GM21737 (cell line): ENCODE data around the gene TAF1B.

Experiments
- ATAC-seq: cut with Tn5 transposase; IDR thresholded peaks from one replicate; pipeline ENCODE4 v1.9.1; 2021; ENCODE audit warnings: mild to moderate bottlenecking, moderate library complexity; ENCODE audit not compliant: unreplicated experiment

TAF1B gene

GRCh38 chr2:9807555-9808305 lies 35.5 kb upstream of the TAF1B start:
- ATAC-seq: no peak

GRCh38 chr2:9808334-9809063 lies 34.8 kb upstream of the TAF1B start:
- ATAC-seq: no peak

DNA sequence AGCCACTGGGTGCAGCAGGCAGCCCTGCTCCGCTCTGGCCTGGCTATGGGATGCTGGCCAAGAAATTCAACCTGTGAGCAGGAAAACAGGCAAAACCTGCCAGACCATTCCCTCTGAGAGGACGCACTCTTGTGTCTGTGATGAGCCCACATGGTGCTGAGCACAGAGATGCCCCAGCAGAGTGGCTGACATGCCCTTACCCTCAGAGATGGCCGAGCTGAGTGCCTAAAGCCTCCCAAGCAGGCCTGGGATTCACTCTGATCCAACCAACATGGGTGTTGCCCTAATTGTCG lies 34.3 kb upstream of the TAF1B start:
- no peak for ATAC-seq

DNA sequence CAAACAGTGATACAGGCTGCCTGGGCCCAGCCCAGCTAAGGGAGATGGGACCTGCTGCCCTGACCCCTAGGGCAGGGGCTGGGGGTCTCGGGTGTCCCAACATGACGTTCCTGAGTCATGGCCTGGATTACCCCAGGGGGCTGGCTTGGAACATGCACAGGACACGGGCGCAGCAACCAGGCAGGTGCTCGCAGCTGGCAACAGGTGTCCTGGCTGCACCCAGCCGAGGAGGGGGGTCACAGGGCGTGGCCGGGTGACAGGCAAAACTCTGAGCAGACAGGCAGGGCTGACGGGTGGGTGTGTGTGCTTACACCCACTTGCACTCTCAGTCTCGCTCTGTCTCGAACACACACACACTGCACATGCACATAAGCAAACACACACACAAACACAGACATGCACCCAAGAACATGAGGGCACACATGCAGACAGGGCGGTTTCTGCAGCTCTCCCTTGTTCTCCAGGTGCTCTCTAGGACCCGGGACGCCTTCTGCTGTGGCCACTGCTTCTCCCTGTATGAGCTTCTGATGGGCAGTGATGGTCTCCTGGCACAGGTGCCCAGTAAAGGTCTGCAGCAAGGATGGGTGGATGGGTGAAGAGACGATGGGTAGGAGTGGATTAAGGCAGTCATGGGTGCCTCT lies 33.7 kb upstream of the TAF1B start:
- ATAC-seq: no peak

GRCh38 chr2:9811216-9811615 lies 32.1 kb upstream of the TAF1B start:
- ATAC-seq: no peak

DNA sequence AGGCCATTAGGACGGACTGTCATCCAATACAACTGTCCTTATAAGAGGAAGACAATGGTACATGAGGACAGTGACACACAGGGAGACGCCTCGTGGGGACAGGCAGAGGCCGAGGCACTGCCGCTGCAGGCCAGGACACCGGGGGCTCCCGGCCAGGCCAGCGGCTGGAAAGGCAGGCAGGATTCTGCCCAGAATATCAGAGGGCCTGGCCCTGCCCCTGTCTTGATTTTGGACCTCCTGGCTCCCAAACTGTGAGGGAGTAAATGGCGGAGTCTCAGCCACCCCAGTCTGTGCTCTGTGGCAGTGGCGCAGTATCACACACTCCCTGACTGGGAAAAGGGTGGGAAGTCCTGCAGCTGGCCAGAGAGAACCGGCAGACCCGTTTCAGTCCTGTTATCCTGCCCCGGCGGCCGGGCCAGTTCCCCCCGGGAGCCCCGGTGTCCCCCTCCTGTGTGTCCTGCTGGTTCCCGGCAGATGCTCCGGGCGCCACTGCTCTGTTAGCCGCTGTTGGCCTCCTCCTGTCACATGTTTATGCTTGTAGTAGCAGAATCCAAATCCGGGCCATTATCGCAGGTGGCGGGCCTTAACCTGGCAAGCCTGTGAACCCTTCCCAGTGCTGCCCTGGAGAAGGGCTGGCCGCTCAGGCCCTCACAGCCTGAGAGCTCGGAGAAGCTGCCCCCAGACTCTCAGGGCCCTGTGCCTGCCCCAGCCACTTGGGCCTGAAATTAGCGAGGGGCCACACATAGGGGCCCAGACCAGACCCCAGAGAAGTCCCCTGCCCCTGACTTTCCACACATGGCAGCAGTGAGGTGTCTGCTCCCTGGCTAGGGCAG lies 31.4 kb upstream of the TAF1B start:
- no peak for ATAC-seq

- ATAC-seq: no peak
These were observed 30.3 kb upstream of the TAF1B start for GRCh38 chr2:9812945-9813311.

DNA sequence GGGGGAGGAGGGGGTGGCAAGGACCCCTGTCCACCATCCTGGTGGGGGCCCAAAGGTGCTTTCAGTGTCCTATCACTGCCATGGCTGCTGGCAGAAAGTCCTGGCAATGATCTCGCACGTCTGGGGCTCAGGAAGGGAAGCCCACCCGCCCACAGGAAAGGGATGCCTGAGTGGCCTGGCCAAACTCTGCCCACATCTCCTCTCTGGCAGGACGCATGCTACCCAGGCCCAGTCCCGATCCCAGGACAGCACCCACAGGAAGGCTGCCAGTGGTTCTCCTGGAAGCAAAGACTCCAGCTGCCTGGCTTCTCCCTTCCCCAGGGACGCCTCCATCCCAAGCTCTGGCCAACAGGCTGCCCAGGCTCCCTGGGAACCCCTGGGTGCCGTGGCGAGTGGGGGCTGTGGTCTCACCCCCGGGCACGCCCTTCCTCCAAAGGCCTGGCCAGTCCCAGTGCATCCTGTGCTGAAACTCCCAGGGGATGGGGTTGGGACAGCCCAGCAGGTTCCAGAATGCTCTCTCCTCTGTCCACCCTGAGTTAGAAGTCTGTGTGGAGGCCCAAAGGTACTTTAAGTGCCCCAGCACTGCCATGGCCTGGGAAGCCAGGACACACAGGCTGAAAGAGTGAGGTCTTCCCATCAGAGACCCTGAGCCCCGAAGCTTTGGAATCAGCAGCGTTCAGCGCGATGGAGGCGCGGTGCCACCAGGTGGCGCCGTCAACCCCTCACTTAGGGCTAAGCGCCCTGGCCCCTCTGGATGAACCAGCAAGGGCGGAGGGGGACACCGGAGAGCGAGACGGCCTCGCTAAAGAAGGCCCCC lies 29.8 kb upstream of the TAF1B start:
- no peak for ATAC-seq

DNA sequence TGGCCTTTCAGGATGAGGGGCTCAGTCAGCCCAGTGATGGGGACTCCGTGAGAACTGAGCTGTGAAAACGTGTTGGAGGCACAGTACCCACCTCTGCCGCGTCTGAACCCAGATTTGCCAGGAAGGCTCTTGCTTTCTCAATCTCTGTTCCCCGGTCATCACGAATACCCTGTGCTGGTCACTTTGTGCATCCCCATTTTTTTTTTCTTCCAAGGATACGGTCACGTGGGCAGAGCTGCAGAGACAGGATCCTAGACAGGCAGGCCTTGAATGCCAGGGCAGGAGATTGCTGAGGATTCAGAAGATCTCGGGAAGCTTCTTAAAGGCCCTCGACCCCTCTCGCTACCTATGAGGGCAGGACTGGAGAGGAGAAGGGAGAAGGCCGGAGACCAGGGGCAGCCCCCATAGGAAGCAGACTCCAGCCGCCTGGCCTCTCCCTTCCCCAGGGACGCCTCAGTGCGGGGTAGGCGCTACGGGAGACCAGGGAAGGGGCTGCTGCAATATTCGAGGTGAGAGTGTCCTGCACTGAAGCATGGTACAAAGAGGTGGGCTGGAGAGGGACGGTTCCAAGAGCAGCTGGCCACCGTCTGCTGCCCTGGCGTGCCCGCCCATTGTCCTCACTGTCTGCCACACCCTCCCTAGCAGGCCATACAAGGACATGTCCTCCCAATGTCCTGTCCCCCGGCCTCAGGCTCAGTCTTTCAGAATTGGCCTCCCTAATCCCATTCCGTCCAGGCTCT lies 29.0 kb upstream of the TAF1B start:
- ATAC-seq: no peak

DNA sequence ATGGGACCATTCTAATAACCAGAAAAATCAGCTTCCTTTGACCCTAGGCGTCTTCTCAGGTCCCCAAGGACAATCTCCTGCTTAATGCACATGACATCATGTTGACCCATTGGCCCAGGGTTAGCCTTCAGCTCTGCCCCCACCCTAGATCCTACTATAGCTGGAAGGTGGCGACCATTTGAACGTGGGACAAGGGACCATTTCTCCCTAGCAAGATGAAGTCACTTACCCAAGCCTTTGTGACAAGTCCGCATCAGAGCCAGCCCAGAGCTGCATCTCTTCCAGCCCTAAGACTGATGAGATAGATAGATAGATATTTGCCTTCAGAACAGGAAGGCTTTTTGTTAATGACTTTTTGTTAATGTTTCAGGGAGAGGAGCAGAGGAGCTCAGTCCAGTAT lies 28.2 kb upstream of the TAF1B start:
- ATAC-seq: no peak

- no peak for ATAC-seq
These were observed 27.4 kb upstream of the TAF1B start for GRCh38 chr2:9815844-9816279.

GRCh38 chr2:9818097-9818496 lies 25.2 kb upstream of the TAF1B start:
- no peak for ATAC-seq

- no peak for ATAC-seq
These were observed 23.7 kb upstream of the TAF1B start for GRCh38 chr2:9819551-9819950.

DNA sequence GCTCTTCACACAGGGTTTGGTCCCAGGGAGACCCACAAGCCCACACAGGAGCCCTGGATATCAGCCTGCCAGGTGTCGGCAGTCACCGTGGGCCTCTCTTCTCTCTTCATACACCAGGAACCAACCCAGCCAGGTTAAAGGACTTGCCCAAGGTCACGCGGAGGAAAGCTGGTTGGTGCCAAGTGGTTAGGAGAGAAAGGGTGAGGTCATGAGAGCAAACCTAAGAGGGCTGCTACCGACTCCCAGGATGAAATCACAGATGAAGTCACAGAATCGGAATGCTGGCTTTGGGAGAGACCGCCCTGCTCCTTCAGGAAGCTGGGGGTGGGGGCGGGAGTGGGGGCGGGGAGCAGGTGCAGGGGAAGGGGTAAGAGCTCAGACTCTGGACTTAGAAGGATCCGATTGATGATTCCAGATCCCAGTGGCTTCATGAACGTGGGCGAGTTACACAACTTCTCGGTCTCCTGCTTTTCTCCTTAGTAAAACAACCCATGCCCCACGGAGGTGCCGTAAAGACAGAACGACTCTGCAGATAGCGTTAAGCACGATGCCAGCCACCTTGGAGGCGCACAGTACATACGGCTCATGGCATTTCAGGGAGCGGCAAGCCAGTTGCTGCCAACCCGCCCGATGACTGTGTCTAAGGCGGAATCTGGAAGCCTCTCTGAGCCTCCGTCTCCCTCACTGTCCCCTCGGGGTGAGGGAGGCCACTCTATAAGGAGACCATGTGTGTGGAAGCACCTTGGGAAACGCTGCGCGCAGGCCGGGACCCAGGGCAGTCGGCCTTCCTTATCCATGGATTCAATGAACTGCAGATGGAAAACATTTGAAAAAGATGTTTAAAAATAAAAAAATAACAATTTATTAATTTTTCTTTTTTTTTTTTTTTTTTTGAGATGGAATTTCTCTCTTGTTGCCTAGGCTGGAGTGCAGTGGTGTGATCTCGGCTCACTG lies 23.0 kb upstream of the TAF1B start:
- ATAC-seq: no peak

DNA sequence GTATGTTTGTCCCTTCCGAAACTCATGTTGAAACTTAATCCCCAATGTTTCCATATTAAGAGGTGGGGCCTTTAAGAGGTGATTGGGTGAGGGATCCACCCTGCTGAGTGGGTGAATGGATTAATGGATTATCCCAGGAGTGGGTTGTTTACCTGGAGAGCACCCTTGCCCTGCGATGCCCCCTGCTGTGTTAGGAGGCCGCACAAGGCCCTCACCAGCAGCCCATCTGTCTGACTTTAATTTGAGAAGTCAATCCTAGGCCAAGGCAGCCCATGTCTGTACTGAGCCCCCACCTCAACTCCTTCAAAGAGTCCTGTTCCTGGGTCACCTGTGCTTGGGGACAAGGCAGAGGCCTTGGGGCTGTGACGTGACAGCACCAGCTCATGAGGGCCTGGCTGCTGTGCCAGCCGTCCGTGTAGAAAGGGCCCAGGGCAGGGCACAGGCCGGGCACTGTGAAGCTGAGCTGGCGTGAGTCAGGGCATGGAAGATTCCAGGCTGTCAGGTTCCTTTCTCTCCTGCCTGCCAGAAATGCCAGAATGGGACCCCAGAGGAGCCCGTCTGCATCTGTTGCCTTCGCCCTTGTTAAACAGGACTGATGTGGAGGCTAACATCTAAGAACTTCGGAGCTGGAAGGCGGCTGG lies 21.3 kb upstream of the TAF1B start:
- no peak for ATAC-seq

- no peak for ATAC-seq
These were observed 18.8 kb upstream of the TAF1B start for GRCh38 chr2:9824441-9824840.

DNA sequence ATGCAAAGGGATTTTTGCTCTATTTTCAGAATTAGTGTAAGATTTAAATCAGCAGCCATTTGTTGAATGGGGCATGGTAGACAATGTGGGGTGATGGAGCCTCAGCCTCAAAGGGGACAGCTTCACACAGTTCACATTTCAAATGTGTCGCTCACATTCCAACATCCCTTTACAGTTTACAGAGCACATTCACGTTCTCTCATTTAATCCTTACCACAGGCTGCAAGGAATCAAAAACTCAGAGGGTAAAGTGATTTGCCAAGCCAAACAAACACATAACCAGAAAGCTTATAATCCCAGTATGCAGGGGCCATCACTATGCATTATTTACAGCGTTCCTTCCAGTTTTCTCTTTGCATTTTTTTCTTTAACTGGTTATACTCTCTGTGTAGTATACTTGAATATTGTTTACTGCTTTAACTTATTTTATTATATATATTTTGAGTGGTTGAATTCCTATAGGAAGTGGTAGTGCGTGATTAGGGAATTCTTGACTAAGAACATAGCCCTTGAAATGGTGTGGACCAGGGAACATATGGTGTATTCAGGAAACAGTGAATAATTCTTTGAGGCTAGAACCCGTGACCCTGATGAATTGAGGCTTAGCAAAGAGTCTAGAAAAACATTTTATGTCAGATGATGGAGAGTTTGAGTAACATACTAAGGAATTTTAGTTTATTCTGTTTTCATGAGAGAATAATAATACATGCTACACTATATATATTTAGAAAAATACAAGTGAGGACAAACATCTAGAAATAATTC lies 18.1 kb upstream of the TAF1B start:
- no peak for ATAC-seq

DNA sequence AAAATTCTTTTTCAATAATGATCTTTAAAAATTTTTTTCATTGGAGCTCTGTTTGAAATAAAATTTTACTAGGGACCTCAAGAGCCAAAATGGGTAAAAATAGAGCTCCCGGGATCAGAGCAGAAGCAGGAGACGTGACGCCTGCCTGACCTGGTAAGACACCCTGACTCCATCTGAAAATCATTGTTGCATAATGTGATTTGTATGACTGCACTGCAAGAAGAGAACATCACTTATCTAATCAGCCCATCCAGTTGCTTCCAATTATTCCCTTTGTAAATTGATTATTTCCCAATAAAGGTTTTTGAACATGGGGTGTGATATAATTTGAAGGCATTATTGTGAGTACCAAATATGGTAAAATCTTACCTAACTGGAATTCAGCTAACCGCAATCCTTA lies 17.1 kb upstream of the TAF1B start:
- ATAC-seq: no peak
